ENCODE data around the gene ABCD2.

Gene ABCD2

GRCh38 chr12:39588348-39588747 lies 31.3 kb downstream of the ABCD2 start:
- H4K20me1 ChIP-seq (ENCODE audit: insufficient read depth, low read length), result no peaks in the 10 kb centered on the region
- H3K79me2 ChIP-seq (ENCODE audit: insufficient read depth, low read length), result no peaks in the 10 kb centered on the region
- no peaks in the 10 kb centered on the region for H3F3A ChIP-seq (ENCODE audit: insufficient read depth, low read length)
- no peaks in the 10 kb centered on the region for H3K9me3 ChIP-seq (ENCODE audit: low read length)
- H3K36me3 ChIP-seq (ENCODE audit: insufficient read depth, low read length), result no peaks in the 10 kb centered on the region
- no peak overlapping the region for H3K4me2 ChIP-seq (ENCODE audit: low read length)
- no peak overlapping the region for H3K27ac ChIP-seq (ENCODE audit: low read depth, low read length, poor library complexity, severe bottlenecking)
- H3K9ac ChIP-seq (ENCODE audit: low read length), result no peak overlapping the region
- H2AFZ ChIP-seq (ENCODE audit: low read length), result no peak overlapping the region
- no peak overlapping the region for H3K4me3 ChIP-seq (ENCODE audit: low read depth, low read length, poor library complexity, severe bottlenecking)
- no peaks in the 10 kb centered on the region for H3K4me1 ChIP-seq (ENCODE audit: insufficient read depth, low read length, severe bottlenecking)
- H3K27me3 ChIP-seq (ENCODE audit: insufficient read depth, low read length), result no peaks in the 10 kb centered on the region
- no peak for TF ChIP-seq EZH2 (IDR thresholded peaks at IDR 0.05; ENCODE audit: borderline replicate concordance, low read length)
- TF ChIP-seq, protein P1, sequence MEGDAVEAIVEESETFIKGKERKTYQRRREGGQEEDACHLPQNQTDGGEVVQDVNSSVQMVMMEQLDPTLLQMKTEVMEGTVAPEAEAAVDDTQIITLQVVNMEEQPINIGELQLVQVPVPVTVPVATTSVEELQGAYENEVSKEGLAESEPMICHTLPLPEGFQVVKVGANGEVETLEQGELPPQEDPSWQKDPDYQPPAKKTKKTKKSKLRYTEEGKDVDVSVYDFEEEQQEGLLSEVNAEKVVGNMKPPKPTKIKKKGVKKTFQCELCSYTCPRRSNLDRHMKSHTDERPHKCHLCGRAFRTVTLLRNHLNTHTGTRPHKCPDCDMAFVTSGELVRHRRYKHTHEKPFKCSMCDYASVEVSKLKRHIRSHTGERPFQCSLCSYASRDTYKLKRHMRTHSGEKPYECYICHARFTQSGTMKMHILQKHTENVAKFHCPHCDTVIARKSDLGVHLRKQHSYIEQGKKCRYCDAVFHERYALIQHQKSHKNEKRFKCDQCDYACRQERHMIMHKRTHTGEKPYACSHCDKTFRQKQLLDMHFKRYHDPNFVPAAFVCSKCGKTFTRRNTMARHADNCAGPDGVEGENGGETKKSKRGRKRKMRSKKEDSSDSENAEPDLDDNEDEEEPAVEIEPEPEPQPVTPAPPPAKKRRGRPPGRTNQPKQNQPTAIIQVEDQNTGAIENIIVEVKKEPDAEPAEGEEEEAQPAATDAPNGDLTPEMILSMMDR (IDR thresholded peaks at IDR 0.05; ENCODE audit: low read length), result no peak
- no peaks in the 10 kb centered on the region for H3K9me2 ChIP-seq (ENCODE audit: low read depth, low read length)

DNA sequence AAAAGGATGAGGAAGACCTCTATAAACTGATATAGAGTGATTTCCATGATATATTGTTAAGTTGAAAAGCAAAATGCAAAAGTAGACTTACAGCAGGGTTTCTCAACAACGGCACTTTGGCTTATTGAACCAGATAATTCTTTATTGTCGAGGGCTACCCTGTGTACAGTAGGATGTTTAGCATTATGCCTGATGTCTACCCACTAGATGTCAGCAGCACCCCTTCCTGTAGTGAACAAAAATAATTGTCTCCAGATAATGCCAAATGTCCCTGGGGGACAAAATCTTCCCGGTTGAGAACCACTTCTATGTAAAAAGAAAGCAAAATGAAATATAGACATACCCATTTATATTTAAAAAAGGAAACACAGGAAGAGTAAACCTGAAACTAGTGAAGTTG lies 32.4 kb downstream of the ABCD2 start:
- H3K4me1 ChIP-seq (ENCODE audit: insufficient read depth, low read length, severe bottlenecking), result no peaks in the 10 kb centered on the region
- H3K36me3 ChIP-seq (ENCODE audit: insufficient read depth, low read length), result no peaks in the 10 kb centered on the region
- H3K27me3 ChIP-seq (ENCODE audit: insufficient read depth, low read length), result no peaks in the 10 kb centered on the region
- no peak overlapping the region for H2AFZ ChIP-seq (ENCODE audit: low read length)
- no peak overlapping the region for H3K4me2 ChIP-seq (ENCODE audit: low read length)
- no peak overlapping the region for H3K4me3 ChIP-seq (ENCODE audit: low read depth, low read length, poor library complexity, severe bottlenecking)
- TF ChIP-seq EZH2 (IDR thresholded peaks at IDR 0.05; ENCODE audit: borderline replicate concordance, low read length), result no peak
- TF ChIP-seq, protein P1 (IDR thresholded peaks at IDR 0.05; ENCODE audit: low read length), result peak; percentile 67
- no peaks in the 10 kb centered on the region for H3F3A ChIP-seq (ENCODE audit: insufficient read depth, low read length)
- H3K9me3 ChIP-seq (ENCODE audit: low read length), result no peaks in the 10 kb centered on the region
- H3K27ac ChIP-seq (ENCODE audit: low read depth, low read length, poor library complexity, severe bottlenecking), result no peak overlapping the region
- H3K9me2 ChIP-seq (ENCODE audit: low read depth, low read length), result no peaks in the 10 kb centered on the region
- H4K20me1 ChIP-seq (ENCODE audit: insufficient read depth, low read length), result no peaks in the 10 kb centered on the region
- no peak overlapping the region for H3K9ac ChIP-seq (ENCODE audit: low read length)
- no peaks in the 10 kb centered on the region for H3K79me2 ChIP-seq (ENCODE audit: insufficient read depth, low read length)

DNA sequence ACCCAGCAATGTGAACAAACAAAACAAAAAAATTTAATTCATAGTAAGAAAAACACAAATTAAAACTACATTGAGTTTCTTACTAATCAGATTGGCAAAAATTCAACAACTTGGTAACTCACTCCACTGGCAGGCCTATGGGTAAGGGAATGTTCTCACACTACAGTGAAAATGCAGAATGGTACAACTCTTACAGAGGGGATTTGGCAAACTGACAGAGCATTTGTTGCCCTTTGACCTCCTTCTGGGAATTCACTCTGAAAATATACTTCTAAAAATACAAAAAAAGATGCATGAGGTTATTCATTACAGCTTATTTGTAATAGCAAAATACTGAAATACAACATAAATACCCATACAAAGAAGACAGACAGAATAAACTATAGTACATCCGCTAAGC lies 32.8 kb downstream of the ABCD2 start:
- Histone ChIP-seq H3K9me2 (ENCODE audit: low read depth, low read length) (no peaks in the 10 kb centered on the region), H3K4me3 (ENCODE audit: low read depth, low read length, poor library complexity, severe bottlenecking) (no peak overlapping the region), H3K36me3 (ENCODE audit: insufficient read depth, low read length) (no peaks in the 10 kb centered on the region), H3K4me1 (ENCODE audit: insufficient read depth, low read length, severe bottlenecking) (no peaks in the 10 kb centered on the region), H3K27ac (ENCODE audit: low read depth, low read length, poor library complexity, severe bottlenecking) (no peak overlapping the region), H3K4me2 (ENCODE audit: low read length) (no peak overlapping the region), H2AFZ (ENCODE audit: low read length) (no peak overlapping the region), H3K79me2 (ENCODE audit: insufficient read depth, low read length) (no peaks in the 10 kb centered on the region), H3F3A (ENCODE audit: insufficient read depth, low read length) (no peaks in the 10 kb centered on the region), H4K20me1 (ENCODE audit: insufficient read depth, low read length) (no peaks in the 10 kb centered on the region), H3K27me3 (ENCODE audit: insufficient read depth, low read length) (no peaks in the 10 kb centered on the region), H3K9ac (ENCODE audit: low read length) (no peak overlapping the region), H3K9me3 (ENCODE audit: low read length) (no peaks in the 10 kb centered on the region)
- TF ChIP-seq, protein P1 (IDR thresholded peaks at IDR 0.05; ENCODE audit: low read length), result no peak
- no peak for TF ChIP-seq EZH2 (IDR thresholded peaks at IDR 0.05; ENCODE audit: borderline replicate concordance, low read length)

All from OCI-LY1 (cell line).